GM18526 (cell line): ENCODE data around the gene EML4.
A peak's percentile ranks its signal among the peaks of the same experiment; 100 is the strongest.

ENCODE experiments used
- POLR2A ChIP-seq: IDR thresholded peaks from 3 replicates; pipeline ENCODE4 v1.6.1; 2011; ENCODE audit not compliant: insufficient read length; ENCODE audit errors: extremely low read depth

The EML4 gene

GRCh38 chr2:42360890-42361727 lies 192.0 kb downstream of the EML4 start, which contains the start of gene COX7A2L:
COX7A2L (minus strand) TSS chr2:42361217; CDS start chr2:42361161, 56 bp downstream.
- peak; percentile 71 for TF ChIP-seq POLR2A

GRCh38 chr2:42361728-42362283 lies 192.7 kb downstream of the EML4 start:
- no peak for TF ChIP-seq POLR2A

- no peak for TF ChIP-seq POLR2A
These were observed 194.3 kb downstream of the EML4 start for GRCh38 chr2:42363413-42363812.

- TF ChIP-seq POLR2A: no peak
These were observed 195.5 kb downstream of the EML4 start for GRCh38 chr2:42364658-42365057.

GRCh38 chr2:42366411-42366810 lies 197.3 kb downstream of the EML4 start:
- TF ChIP-seq POLR2A: no peak

- no peak for TF ChIP-seq POLR2A
These were observed 198.7 kb downstream of the EML4 start for GRCh38 chr2:42367835-42368234.

- TF ChIP-seq POLR2A: no peak
These were observed 199.8 kb downstream of the EML4 start for GRCh38 chr2:42368817-42369531.

- TF ChIP-seq POLR2A: no peak
These were observed 200.5 kb downstream of the EML4 start for GRCh38 chr2:42369532-42370229.

- TF ChIP-seq POLR2A: no peak
These were observed 202.7 kb downstream of the EML4 start for GRCh38 chr2:42371611-42372473.

- no peak for TF ChIP-seq POLR2A
These were observed 203.5 kb downstream of the EML4 start for GRCh38 chr2:42372474-42373200.

GRCh38 chr2:42376758-42377157 lies 207.6 kb downstream of the EML4 start:
- no peak for TF ChIP-seq POLR2A

GRCh38 chr2:42378415-42378814 lies 209.3 kb downstream of the EML4 start:
- no peak for TF ChIP-seq POLR2A

GRCh38 chr2:42382144-42382543 lies 213.0 kb downstream of the EML4 start:
- TF ChIP-seq POLR2A: no peak
